ENCODE measurements around the gene SFXN4. TPM values are rescaled to one million over a fixed set of nuclear protein-coding genes. Genes with fewer than 3 reads are reported as not detected.

The SFXN4 gene
- total and polyA plus RNA-seq, 2 experiments from 2014 or later, result 18.6 to 22.3 TPM

DNA sequence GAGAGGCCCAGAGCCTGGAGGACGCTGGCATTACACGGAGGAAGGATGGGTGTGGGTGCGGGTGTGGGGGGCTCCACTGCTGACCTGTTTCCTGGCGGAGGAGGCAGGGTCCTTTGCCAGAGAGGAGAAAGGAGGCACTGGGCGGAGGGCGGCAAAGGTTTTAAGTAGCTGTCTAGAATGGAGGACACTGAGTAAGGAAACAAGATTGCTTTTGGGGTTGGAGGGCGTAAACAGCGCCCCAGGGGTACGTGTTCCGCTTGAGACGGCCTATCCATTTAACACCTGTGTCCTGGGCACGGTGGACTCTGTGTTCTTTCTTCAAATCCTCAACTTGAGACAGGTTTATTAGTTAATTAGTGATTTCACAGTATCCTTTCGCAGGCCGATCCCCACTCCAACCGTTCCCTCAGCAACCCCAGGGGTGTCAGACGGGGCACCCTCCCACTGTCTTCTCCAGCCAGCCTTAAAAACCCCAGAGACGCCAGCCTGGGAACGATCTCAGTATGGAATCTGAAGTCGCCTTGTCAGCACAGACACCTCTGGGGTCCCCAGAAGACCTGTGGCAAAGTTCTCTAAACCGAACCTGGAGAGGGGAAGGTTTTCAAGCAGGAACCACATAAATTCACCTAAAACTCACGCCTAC, 24.8 kb downstream of the SFXN4 start:
- no peak overlapping the region for H3K4me2 ChIP-seq
- ATAC-seq, result no peak
- H3K4me3 Mint-ChIP-seq, result no peak overlapping the region; the same call in 2 of the 3 replicates
- H3F3A ChIP-seq (replicated peaks; ENCODE audit: low read depth), result no peaks in the 10 kb centered on the region
- no peak overlapping the region for H3K27ac Mint-ChIP-seq
- H4K20me1 ChIP-seq (replicated peaks; ENCODE audit: insufficient read depth), result no peaks in the 10 kb centered on the region
- peaks cover 1% of the 10 kb centered on the region for H3K27me3 Mint-ChIP-seq (ENCODE audit: insufficient read depth, low read depth, poor library complexity)
- H2AFZ ChIP-seq, result no peak overlapping the region
- H3K79me2 ChIP-seq (replicated peaks; ENCODE audit: insufficient read depth), result no peaks in the 10 kb centered on the region
- H3K4me1 ChIP-seq (ENCODE audit: insufficient read depth), result no peaks in the 10 kb centered on the region
- no peaks in the 10 kb centered on the region for H3K4me1 Mint-ChIP-seq
- no peak overlapping the region for H3K4me3 ChIP-seq
- H3K36me3 ChIP-seq (ENCODE audit: insufficient read depth), result no peaks in the 10 kb centered on the region
- peaks cover 15% of the 10 kb centered on the region for H3K36me3 Mint-ChIP-seq (ENCODE audit: low read depth)
- TF ChIP-seq, protein P1, sequence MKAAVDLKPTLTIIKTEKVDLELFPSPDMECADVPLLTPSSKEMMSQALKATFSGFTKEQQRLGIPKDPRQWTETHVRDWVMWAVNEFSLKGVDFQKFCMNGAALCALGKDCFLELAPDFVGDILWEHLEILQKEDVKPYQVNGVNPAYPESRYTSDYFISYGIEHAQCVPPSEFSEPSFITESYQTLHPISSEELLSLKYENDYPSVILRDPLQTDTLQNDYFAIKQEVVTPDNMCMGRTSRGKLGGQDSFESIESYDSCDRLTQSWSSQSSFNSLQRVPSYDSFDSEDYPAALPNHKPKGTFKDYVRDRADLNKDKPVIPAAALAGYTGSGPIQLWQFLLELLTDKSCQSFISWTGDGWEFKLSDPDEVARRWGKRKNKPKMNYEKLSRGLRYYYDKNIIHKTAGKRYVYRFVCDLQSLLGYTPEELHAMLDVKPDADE (IDR thresholded peaks at IDR 0.05), result no peak
- TF ChIP-seq ZNF331 (CRISPR knock-in tag; IDR thresholded peaks at IDR 0.05; ENCODE audit: low read depth) (no peak), JUNB (IDR thresholded peaks at IDR 0.05; ENCODE audit: unreplicated experiment) (no peak), POLR2AphosphoS5 (IDR thresholded peaks at IDR 0.05; ENCODE audit: low read depth) (no peak), EZH2phosphoT487 (IDR thresholded peaks at IDR 0.05; ENCODE audit: unreplicated experiment) (no peak), STAT1 (IDR thresholded peaks at IDR 0.05; ENCODE audit: unreplicated experiment) (no peak)
- TF ChIP-seq, protein P2, sequence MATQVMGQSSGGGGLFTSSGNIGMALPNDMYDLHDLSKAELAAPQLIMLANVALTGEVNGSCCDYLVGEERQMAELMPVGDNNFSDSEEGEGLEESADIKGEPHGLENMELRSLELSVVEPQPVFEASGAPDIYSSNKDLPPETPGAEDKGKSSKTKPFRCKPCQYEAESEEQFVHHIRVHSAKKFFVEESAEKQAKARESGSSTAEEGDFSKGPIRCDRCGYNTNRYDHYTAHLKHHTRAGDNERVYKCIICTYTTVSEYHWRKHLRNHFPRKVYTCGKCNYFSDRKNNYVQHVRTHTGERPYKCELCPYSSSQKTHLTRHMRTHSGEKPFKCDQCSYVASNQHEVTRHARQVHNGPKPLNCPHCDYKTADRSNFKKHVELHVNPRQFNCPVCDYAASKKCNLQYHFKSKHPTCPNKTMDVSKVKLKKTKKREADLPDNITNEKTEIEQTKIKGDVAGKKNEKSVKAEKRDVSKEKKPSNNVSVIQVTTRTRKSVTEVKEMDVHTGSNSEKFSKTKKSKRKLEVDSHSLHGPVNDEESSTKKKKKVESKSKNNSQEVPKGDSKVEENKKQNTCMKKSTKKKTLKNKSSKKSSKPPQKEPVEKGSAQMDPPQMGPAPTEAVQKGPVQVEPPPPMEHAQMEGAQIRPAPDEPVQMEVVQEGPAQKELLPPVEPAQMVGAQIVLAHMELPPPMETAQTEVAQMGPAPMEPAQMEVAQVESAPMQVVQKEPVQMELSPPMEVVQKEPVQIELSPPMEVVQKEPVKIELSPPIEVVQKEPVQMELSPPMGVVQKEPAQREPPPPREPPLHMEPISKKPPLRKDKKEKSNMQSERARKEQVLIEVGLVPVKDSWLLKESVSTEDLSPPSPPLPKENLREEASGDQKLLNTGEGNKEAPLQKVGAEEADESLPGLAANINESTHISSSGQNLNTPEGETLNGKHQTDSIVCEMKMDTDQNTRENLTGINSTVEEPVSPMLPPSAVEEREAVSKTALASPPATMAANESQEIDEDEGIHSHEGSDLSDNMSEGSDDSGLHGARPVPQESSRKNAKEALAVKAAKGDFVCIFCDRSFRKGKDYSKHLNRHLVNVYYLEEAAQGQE (IDR thresholded peaks at IDR 0.05; ENCODE audit: unreplicated experiment), result no peak
- H3K27me3 ChIP-seq (ENCODE audit: insufficient read depth), result no peaks in the 10 kb centered on the region
- H3K9me2 ChIP-seq (ENCODE audit: insufficient read depth), result no peaks in the 10 kb centered on the region
- peaks cover 3% of the 10 kb centered on the region; the same call in 1 of the 3 replicates for H3K9me3 Mint-ChIP-seq
- DNase-seq (ENCODE audit: low spot score), result no peak
- no peak overlapping the region for H3K27ac ChIP-seq (ENCODE audit: low read depth)

DNA sequence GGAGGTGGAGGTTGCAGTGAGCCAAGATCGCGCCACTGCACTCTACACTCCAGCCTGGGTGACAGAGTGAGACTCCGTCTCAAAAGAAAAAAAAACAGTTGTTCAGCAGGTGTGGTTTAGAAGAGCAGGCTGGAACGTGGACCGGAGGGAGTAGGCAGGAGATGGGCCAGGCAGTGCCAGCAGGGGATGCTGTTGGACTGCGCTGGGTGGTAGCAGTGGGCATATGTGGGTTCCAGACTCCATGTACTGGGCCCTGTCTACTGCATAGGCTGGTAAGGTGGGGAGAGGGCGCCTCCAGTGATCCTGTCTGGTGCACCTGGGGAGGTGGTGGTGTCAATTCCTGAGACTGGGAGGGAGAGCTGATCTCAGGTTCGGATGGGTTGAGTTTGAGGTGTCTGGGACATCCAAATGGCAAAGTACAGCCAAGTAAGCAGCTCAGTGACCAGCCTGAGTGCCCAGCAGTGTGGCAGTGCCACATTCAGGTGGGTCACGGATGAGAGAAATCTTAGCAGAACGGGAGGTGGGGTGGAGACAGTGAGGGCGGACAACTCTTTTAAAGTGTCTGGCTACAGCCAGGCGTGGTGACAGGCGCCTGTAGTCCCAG, 25.9 kb downstream of the SFXN4 start:
- Mint-ChIP-seq H3K9me3 (peaks cover 3% of the 10 kb centered on the region; the same call in 1 of the 3 replicates), H3K36me3 (ENCODE audit: low read depth) (peaks cover 19% of the 10 kb centered on the region), H3K4me1 (no peaks in the 10 kb centered on the region), H3K27me3 (ENCODE audit: insufficient read depth, low read depth, poor library complexity) (peaks cover 1% of the 10 kb centered on the region), H3K27ac (no peak overlapping the region), H3K4me3 (no peak overlapping the region)
- Histone ChIP-seq H2AFZ (no peak overlapping the region), H3K27ac (ENCODE audit: low read depth) (no peak overlapping the region), H3K36me3 (ENCODE audit: insufficient read depth) (no peaks in the 10 kb centered on the region), H3F3A (replicated peaks; ENCODE audit: low read depth) (no peaks in the 10 kb centered on the region), H3K27me3 (ENCODE audit: insufficient read depth) (no peaks in the 10 kb centered on the region), H3K4me3 (no peak overlapping the region), H4K20me1 (replicated peaks; ENCODE audit: insufficient read depth) (no peaks in the 10 kb centered on the region; the same call in 1 of the 2 replicates), H3K4me1 (ENCODE audit: insufficient read depth) (no peaks in the 10 kb centered on the region), H3K4me2 (no peak overlapping the region), H3K9me2 (ENCODE audit: insufficient read depth) (no peaks in the 10 kb centered on the region), H3K79me2 (replicated peaks; ENCODE audit: insufficient read depth) (no peaks in the 10 kb centered on the region)
- DNase-seq (ENCODE audit: low spot score) (peak; percentile 64), ATAC-seq (peak; percentile 95)
- TF ChIP-seq, protein P2 (IDR thresholded peaks at IDR 0.05; ENCODE audit: unreplicated experiment), result no peak
- TF ChIP-seq, protein P3, sequence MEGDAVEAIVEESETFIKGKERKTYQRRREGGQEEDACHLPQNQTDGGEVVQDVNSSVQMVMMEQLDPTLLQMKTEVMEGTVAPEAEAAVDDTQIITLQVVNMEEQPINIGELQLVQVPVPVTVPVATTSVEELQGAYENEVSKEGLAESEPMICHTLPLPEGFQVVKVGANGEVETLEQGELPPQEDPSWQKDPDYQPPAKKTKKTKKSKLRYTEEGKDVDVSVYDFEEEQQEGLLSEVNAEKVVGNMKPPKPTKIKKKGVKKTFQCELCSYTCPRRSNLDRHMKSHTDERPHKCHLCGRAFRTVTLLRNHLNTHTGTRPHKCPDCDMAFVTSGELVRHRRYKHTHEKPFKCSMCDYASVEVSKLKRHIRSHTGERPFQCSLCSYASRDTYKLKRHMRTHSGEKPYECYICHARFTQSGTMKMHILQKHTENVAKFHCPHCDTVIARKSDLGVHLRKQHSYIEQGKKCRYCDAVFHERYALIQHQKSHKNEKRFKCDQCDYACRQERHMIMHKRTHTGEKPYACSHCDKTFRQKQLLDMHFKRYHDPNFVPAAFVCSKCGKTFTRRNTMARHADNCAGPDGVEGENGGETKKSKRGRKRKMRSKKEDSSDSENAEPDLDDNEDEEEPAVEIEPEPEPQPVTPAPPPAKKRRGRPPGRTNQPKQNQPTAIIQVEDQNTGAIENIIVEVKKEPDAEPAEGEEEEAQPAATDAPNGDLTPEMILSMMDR (conservative IDR thresholded peaks at IDR 0.05; ENCODE audit: low read depth in 2 of 2), result peak; percentile 60 to 89
- TF ChIP-seq ZNF114 (CRISPR knock-in tag; IDR thresholded peaks at IDR 0.05), result no peak
- TF ChIP-seq EZH2phosphoT487 (IDR thresholded peaks at IDR 0.05; ENCODE audit: unreplicated experiment), result no peak
